Stimulated activated CD4-positive, alpha-beta T cell treated with anti-CD3 and anti-CD28 coated beads, Interleukin-2, amount 100 ng/mL, for 48 hours (primary cell): Measurements from ENCODE around the gene ZNF33B.
A peak's percentile ranks its signal among the peaks of the same experiment; 100 is the strongest.
"Not testable (repeated sequence)": the region's sequence is repeated elsewhere in the genome, so short reads cannot be mapped to it uniquely, and the experiment has no call there.

ENCODE experiments used
- DNase-seq, 2 donors: peaks; one replicate each; pipeline ENCODE4 v3.0.0-alpha.2; 2020

ZNF33B gene

DNA sequence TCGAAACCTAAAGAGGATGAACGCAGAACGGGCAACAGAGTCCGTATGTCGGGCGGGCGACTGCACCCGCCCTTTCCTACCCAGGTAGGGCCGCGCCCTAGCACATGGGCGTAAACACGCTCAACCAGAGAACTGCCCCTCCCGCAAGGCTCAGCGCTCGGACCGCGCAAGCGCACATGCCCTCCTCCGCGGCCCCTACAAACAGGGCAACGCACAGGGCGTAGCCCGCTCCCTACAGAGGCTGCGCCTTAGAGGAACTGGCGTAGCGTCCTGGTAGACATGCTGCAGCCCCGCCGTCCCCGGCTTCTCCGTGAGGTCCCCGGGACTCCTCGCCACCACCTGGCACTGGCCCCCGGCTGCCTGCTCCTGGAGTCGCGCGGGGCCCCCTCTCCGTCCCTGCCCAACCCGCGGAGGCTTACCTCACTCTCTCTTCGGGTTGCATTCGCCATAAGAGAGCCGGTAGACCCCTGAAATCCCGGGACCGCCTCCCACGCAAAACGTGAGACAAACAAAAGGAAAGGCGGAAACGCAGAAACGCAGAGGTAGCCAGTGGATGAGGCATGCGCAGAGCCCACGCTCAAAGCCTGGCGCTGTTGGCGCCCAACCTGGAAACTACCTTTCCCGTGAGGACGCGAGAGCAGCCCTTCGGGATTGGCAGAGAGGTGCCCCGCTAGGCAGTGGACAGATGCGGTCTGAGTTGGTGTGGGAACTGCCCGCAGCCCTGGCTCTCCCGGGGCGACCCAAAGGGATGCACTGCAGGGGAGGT lies at the start of gene ZNF33B:
TSS of gene ZNF33B (minus strand) at position 516 of the 766 bp plus-strand sequence. CDS start 1,642 bp downstream, outside the sequence.
- DNase-seq, result peak; percentile 90

DNA sequence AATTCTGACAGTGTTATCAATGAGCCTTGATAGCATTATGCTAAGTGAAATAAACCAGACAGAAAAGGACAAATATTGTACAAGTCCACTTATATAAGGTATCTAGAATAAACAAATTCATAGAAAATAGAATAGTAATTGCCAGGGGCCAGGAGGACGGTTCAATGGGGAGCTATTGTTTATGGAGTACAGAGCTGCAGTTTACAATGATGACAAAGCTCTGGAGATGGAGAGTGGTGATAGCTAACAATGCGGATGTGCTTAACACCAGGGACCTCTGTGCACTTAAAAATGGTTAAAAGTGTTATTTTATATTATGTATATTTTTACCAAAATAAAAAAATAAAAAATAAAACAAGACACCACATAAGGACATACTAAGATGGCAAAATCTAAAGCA lies 46.1 kb upstream of the ZNF33B start:
- DNase-seq, result no peak

DNA sequence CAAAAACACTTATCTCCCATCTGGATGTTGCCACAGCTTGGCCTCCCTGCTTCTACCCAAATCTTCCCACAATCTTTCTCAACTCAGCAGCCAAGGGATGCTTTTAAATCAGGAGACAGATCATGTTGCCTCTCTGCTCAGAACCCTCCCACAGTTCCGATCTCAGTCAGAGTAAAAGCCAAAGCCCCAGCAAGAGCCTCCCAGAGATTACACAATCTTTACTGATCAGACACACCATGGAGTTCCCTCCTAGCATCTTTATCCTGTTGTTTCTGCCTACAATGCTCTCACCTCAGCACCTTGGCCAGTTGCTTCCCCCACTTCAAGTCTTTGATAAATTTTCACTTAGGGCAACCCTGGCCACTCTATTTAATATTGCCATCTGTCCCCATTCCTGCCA lies 41.9 kb upstream of the ZNF33B start:
- DNase-seq, result no peak

DNA sequence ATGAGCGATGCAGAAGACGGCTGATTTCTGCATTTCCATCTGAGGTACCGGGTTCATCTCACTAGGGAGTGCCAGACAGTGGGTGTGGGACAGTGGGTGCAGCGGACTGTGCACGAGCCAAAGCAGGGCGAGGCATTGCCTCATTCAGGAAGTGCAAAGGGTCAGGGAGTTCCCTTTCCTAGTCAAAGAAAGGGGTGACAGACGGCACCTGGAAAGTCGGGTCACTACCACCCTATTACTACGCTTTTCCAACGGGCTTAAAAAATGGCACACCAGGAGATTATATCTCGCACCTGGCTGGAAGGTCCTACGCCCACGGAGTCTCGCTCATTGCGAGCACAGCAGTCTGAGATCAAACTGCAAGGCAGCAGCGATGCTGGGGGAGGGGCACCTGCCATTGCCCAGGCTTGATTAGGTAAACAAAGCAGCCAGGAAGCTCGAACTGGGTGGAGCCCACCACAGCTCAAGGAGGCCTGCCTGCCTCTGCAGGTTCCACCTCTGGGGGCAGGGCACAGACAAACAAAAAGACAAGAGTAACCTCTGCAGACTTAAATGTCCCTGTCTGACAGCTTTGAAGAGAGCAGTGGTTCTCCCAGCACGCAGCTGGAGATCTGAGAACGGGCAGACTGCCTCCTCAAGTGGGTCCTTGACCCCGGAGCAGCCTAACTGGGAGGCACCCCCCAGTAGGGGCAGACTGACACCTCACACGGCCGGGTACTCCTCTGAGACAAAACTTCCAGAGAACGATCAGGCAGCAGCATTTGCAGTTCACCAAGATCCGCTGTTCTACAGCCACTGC lies 27.0 kb upstream of the ZNF33B start:
- DNase-seq, result not testable (repeated sequence)

DNA sequence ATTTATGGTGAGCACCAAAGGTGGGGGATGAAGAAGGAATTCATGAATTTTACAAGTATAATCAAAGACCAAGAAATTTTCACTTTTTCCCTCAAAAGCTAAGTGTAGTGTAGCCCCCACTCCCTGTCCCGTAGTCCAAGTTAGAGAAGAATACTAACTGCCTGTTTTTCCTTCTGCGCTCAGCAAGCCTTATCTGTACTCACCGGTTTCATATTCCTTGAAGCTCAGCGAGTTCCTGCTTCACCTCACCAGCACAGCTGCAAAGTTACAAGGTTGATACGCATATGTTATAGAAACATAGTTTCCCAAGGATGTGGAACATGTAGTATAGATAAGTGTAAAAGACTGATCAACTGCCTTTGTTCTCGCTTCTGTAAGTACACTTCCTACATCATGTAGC lies 16.0 kb upstream of the ZNF33B start:
- DNase-seq, result no peak

DNA sequence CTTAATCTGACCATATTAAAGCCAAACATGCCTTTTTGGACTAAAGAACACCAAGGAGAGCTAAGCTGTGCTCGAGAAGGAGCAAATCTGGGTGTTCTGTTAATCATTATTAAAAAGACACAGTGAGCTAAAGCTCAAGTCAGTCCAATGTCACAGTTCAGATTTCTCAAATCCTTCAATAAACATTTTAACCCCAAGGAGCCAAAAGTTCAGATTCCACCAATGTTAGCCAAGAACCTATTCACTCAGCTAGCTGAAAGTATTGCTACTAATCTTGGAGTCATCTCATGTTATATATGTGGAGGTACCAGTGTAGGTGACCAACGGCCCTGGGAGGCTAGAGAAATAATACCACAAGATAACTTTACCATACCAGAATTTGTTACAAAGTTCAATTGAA lies 14.5 kb upstream of the ZNF33B start:
- no peak for DNase-seq

DNA sequence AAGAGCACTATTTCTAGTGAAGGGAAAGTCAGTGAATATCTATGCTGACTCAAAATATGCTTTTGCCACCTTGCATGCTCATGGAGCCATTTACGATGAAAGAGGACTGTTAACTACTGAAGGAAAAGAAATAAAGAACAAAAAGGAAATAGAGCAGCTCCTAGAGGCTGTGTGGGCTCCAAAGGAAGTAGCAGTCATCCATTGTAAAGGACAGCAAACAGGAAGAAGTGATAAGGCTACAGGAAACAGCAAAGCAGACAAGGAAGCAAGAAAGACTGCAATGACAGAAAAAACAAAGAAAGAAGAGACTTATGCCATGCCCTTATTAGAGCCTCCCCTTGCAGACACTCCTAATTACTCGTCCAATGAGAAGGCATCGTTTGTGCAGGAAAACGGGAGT lies 12.0 kb upstream of the ZNF33B start:
- no peak for DNase-seq

DNA sequence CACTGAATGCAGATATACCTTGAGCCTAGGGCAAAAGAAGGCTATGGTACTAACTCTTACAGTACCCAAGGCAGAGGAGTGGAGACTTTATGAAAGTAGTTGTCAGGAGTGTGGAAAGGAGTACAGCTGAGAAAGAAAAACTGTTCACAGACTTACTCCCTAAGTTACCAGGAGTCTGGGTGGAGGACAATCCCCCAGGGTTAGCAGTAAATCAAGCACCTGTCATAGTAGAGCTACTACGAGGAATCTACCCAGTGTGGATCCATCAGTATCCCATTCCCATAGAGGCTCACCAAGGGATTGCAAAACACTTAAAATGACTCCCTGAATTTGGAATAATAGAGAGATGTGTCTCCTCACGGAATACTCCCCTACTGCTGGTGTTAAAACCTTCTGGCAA lies 10.1 kb upstream of the ZNF33B start:
- DNase-seq, result no peak

DNA sequence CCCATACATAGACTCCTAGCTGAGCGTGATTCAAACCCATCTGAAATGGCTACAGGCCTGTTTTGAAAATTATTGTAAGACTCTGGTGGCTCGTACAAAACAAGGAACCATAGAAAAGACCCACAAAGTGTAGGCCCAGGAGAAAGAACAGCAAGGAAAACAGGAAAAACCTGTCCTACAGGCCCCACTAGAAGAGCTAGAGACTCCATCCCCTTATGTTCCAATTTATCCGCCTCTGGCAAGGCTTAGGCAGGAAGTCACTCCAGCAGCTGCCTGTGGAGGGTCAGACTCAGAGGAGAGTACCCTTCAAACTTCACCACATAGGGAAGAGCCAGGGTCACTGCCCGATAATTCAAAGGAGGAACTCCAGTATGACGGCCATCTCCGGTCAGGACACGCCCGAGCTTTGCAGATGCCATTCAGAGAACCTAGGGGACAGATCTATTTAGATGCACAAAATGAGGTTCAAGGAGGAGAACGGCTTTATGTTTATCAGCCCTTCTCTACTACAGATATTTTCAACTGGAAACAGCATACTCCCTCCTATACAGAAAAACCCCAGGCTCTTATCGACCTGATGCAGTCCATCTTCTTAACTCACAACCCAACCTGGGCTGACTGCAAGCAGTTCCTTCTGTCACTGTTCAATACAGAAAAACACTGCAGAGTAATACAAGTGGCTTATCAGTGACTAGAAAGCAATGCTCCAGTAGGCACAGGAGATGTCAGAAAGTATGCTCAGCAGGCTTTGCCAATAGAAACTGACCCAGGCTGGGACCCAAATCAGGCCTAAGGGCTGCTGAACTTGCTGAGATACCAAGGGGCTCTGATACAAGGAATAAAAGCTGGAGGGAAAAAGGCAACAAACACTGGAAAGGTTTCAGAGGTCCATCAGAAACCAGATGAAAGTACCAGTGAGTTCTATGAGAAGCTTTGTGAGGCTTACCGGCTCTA lies 8.6 kb upstream of the ZNF33B start:
- DNase-seq, result no peak

DNA sequence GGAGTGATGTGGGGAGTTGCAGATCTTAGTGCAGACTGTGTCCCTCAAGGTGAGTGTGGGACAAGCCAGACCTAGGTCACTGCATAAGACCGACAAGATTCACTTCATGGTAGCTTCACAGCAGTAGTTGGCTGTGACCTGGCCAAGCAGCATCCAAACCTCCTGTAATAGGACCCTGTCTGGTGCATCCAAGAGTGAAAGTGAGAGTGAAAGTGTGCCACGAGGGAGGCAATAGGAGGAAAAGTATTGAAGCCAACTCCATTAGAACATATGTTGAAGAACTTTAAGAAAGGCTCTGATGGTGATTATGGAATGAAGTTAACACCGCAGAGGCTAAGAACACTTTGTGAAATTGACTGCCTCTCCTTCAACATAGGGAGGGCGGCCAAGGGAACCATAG lies 7.8 kb upstream of the ZNF33B start:
- no peak for DNase-seq

DNA sequence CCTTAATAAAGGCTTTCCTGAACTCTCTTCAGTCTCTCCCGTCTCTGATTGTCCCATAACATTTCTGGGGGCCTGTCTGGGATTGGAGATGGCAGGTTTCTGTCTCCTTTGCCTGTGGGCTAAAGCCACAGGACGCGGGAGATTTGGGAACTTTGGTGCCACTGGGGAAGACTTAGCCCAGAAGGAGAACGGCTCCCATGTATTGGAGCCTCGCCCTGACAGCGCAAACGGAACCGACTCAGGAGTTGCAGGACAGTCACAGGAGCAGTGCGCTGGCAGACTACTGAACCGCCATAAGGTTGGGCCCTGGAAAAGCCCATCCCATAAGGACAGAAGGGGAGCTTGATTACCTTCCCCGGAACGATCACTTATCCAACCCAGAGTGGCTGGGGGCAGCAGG lies 7.1 kb upstream of the ZNF33B start:
- no peak for DNase-seq

DNA sequence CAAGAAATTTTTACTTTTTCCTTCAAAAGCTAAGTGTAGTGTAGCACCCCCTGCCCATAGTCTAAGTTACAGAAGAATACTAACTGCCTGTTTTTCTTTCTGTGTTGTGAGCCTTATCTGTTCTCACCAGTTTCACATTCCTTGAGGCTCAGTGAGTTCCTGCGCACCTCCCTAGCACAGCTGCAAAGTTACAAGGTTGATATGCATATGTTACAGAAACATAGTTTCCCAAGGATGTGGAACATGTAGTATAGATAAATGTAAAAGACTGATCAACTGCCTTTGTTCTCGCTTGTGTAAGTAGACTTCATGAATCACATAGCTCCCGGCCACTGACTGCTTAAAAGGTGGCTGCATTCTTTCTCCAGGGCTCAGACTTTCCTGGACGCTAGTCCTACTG lies 6.7 kb upstream of the ZNF33B start:
- no peak for DNase-seq

DNA sequence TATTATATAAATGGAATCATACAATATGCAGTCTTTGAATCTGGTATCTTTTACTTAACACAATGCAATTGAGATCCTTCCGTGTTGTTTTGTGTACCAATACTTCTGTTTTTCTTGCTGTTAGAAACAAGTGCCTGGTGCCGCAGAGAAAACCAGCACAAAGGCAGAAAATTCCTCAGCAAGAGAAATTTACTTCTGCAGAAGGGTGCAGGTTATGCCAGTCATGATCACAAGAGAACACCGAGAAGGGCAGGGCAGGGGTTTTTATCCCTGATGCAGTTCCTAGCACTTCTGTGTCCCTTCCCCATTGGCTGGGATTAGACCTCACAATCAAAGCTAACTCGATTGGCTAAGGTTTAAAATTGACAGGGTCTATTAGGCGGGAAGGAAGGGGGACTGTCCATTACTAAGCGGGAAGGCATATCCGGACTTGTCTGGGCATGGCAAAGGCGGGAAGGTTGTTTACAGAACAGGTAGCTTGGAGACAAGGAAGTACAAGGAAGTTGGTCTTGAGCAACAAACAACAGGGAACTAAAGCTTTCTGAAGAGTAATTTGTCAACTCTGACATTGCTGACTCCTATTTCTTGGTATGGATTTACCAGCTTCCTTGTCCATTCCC lies 2.4 kb upstream of the ZNF33B start:
- no peak for DNase-seq

DNA sequence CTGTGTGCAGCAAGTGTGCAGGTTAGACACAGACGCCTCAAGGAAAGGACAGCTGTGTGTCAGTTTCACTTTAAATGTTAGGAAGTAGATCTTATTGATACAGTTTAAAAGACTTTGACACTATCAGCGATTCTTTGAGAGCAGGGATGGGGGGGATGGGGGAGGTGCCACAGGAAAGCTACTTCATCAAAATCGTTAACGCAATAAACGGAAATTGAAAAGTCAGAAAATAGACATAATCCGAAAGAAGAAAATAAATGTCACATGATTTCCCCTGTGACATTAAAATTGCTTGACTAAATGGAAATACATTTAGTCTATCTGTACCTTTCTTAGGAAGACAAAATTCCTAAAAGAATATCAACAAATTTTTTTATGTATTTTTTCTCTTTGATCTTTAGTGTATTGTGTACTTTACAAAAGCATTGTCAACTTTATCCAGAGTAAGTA lies 476 bp upstream of the ZNF33B start:
- DNase-seq, result no peak

DNA sequence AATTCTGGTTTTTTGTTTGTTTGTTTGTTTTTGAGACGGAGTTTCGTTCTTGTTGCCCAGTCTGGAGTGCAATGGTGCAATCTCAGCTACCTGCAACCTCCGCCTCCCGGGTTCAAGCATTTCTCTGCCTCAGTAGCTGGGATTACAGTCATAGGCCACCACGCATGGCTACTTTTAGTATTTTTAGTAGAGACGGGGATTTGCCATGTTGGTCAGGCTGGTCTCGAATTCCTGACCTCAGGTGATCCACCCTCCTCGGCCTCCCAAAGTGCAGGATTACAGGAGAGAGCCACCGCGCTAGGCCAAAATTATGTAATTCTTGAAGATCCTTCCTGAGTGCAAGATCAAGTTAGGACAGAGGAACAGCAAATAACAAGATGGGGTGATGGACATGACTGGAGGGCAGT lies 719 bp downstream of the ZNF33B start:
- no peak for DNase-seq

DNA sequence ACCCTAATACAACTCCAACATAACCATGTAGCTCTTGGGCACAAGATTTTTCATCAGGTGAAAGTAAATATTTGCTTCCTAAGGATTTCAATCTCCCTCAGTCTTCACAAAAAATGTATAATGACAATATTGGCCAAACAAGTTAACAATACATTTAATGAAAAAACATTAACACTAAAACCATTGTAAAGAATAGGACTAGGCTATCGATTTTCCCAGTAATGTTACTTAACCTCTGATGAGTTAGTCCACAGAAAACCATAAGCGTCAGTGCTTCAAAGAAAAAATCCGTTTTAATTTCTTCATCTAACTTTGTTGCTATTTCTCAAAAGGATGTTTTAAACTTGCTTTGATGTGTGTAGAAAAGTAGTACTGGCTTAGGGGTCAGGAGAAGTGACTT lies 1.2 kb downstream of the ZNF33B start:
- no peak for DNase-seq

DNA sequence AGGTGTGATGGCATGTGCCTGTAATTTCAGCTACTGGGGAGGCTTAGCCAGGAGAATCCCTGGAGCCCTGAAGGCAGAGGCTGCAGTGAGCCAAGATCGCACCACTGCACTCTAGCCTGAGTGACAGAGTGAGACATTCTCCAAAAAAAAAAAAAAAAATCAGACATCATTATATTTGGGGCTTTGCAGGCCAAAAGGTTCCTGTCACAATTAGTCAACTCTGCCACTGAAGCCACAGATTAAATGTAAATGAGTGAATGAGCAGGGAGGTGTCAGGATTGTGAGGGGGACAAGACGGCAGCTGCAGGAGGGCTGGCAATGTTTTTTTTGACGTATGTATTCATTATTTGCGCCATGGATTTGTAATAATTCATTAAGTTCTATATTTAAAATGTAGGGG lies 3.3 kb downstream of the ZNF33B start:
- no peak for DNase-seq

DNA sequence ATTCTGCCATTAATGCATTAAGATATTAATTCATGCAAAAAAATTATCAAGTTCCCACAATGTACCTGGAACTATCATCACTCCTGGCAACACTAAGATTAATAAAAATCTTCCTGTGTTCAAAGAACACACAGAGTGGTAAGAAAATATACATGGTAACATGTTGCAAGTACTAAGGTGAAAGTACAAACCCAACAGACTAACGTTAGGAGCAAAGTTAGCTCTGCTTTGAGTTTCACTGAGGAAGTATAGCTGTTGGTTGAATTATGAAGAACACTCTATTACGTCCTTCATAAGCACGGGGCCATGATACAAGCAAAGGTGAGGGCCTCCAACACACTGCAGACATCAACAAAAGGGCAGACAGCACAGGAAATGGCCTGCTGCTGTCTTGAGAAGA lies 5.8 kb downstream of the ZNF33B start:
- DNase-seq, result no peak

DNA sequence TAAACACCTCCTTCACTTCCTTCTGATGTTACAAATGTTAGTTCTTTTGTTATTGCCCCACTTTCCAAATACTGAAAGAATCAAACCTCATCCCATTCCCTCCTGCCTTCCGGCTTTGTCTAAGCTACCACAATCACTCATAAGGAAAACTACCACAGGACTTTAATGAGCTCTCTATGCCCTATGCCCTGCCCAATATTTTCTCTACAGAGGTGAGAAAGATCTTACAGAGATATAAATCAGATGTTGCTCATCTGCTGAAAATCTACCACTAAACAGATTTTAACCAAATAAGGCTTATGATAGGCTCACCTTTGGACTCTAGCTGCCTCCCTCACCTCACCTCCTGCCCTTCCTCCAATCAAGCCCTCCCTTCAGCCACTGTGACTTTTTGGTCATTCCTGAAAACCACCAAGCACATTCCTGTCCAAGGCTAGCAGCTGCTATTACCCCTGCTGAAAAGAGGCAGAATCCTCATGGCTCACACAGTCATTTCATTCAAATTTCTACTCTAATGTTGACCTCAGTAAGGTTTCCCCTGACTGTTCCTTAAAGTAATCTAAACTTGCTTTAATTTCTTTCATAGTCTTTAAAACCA lies 7.7 kb downstream of the ZNF33B start:
- DNase-seq, result no peak

DNA sequence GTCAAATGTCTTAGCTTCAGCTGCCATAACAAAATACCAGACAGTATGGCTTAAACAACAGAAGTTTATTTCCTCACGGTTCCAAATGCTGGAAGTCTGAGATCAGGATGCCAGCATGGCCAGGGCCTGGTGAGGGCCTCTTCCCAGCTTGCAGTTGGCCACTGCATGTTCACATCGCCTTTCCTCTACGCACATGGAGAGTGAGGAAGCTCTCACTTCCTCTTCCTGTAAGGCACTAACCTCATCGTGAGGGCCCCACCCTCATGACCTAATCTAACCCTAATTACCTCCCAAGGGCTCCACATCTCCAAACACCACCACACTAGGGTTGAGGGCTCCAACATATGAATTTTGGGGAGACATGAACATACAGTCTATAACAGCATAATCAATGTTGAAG lies 14.4 kb downstream of the ZNF33B start:
- DNase-seq, result no peak

DNA sequence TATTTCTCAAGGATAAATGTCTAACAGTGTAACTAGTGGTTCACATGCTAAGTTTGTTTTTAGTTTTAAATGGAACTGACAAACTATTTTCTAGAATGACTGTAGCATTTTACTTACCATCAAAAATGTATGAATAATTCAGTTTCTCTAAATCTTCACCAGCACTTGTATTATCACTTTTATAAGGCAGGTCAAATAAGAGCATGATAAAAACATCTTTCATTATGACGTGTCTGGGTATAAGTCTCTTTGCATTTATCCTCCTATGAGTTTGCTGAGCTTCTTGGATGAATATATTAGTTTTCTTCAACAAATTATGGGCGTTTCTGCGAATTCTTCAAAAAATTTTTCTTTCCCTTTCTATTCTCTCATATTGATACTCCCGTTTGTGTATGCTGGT lies 19.9 kb downstream of the ZNF33B start:
- no peak for DNase-seq

DNA sequence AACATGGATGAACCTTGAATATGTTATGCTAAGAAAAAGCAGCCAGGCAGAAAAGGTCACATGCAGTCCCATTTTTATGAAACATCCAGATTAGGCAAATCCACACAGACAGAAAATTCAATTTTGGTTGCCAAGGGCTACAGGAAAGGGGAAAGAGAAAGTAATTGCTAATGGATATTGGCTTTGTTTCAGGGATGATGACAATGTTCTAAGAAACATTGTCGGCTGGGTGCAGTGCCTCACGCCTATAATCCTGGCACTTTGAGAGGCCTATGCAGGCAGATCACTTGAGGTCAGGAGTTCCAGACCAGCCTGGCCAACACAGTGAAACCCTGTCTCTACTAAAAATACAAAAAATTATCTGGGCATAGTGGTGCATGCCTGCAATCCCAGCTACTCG lies 23.0 kb downstream of the ZNF33B start:
- DNase-seq, result no peak
